HG02973 (cell line): ENCODE data around the gene MTHFD1L.
"Not testable (repeated sequence)": the region's sequence is repeated elsewhere in the genome, so short reads cannot be mapped to it uniquely, and the experiment has no call there.

ENCODE experiments used
- ATAC-seq: cut with Tn5 transposase; IDR thresholded peaks from one replicate; pipeline ENCODE4 v1.9.1; 2021; ENCODE audit warnings: moderate library complexity; ENCODE audit not compliant: unreplicated experiment

MTHFD1L gene

DNA sequence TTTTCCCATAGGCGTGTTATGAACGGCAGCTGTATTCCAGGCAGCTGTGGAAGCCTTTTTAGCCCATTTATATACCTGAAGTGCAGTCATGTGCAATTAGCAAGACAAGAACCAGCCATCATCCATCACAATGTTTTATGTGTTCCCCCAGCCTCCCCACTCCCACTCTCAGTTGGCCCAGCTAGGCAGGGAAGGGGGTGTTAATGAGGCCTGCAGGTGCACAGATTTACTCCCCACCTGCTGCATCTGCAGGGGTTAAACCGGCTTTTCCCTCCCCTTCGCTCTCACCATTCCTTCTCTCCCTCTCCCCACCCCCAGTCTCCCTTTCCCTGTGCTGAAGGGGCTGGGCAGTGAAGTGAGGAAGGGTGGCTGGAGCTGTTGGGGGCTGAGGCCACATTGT lies 224.5 kb downstream of the MTHFD1L start:
- ATAC-seq: no peak

DNA sequence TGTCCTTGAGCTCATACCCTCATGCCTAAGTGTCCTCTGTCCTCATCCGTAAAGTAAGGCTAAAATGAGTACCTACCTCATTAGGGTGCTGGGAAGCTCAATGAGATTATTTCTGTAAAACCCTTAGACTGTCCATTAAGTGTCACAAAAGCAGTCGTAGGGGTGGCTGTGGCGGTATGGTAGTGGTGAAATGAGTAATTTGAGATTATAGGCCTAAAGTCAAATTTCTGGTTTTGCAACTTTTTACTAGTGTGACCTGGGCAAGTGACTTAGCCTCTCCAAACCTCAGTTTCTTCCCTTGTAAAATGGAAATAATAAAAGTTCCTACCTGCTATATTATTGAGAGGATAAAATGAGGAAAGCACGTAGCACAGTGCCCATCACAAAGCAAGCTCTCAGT lies 226.1 kb downstream of the MTHFD1L start:
- ATAC-seq: no peak

DNA sequence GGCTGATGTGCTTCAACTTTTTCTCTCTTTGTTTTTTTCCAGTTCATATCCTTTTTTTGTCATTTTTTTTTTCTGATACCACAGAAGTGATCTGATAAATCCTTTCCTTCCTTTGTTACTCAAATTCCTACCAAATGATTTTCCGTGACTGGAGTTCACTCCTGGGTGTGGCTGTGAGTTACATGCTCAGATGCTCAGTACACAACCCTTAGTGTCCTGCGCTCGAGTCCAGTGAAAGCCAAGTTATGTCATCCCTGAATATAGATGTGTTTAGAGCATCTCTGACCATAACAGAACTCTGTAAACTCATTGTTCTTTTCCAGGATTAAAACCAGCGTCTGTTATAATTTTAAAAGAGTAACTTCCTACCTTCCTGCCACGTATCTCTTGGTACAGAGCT lies 227.1 kb downstream of the MTHFD1L start:
- no peak for ATAC-seq

DNA sequence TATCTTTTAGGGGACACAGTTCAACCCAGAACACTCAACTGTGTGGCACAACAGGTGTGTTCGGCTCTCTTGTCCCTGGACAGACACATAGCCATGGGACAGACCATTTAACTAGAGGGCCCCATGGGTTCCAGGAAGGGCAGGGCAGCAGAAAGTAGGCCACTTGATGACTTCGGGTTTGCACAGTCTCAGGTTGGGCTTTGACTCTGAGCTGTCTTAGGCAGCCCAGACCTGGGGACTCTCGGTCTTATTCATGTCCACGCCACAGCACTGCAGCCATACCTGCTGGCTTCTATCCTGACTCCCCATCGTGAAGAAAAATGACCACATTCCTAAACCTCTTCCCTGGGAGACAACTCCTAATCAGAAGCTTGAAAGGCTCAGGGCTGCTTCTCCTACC lies 228.2 kb downstream of the MTHFD1L start:
- ATAC-seq: no peak

DNA sequence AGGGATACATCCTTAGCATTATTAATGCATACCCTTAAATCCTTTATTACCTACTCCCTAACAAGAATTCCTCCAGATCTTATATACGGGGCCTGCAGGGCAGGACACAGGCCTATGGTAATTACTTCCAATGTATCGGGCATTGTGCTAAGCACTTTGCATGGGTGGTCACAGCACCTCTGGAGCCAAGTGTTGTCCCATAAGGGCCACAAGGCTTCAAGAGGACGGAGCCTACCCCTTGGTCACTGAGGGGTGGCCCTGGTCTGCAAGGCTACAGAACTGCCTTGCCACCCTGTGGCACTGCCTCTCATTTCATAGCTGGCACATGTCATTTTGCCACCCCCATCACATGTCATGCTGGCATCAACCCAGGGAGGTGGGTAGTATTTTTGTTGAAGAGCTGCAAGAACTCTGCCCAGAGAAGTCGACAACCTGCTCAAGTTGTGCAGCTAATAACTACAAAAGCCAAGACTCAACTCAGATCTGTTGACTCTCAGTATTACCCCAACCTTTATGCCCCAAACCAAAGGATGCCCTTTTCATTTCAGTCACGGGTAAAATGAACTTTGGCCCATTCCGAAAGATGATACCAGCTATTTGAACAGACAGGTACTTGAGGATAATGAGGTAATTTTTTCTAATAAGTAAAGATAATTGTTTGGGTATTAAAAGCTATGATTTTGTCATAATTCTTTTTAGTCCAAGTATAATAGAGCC lies 230.2 kb downstream of the MTHFD1L start:
- ATAC-seq: no peak

DNA sequence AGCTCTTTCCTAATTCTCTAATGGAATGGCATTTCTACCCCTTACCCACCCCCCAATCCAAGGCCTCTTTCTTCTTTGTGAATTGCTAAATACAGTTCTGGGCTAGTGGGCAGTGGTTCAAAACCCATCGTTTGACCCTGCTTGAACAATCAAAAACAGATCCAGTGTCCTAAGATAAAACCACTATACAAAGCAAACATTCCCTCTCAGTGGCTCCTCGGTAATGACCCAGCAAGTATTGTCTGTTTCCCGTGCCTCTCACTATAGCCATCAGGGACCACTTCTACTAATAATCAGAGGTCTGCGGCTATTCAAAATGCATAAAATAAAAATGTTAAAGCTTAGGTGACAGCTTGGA lies 230.7 kb downstream of the MTHFD1L start:
- no peak for ATAC-seq

DNA sequence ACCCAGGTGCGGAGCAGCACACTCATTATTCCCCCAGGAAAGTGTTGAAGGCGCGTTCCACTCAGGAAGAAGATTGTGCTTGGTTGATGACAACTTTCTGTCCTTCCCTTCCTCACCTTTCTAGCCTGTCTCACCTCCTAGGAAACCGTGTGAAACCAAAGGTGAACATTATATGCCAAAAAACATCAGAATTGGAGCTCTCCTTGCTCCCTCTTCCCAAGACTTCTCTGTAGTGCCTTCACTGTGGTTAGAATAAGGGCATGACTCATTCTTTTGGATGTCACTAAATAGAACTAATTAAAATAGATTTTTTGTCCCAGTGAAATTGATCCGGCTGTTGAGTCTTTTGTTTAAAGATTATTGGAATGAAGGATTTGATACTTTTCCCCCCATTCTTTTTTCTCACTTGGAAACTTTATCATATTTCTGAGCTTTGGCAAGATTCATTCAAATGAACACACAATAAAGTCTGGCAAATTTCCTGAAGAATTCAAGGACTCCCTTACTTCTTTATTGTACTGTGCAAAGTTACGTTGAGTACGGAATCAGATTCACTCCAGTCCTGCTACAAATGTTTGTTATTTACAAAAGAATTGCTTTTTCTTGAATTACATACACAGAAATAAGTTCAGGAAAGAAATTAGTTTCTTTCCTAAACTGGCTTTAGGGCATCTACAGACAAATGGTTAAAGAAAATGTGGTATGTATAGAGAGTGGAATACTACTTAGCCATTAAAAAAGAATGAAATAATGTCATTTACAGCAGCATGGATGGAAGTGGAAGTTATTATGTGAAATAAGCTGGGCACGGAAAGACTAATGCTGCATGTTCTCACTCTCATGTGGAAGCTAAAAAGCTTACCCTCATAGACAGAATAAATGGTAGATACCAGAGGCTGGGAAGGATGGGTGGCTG lies 231.4 kb downstream of the MTHFD1L start:
- no peak for ATAC-seq

DNA sequence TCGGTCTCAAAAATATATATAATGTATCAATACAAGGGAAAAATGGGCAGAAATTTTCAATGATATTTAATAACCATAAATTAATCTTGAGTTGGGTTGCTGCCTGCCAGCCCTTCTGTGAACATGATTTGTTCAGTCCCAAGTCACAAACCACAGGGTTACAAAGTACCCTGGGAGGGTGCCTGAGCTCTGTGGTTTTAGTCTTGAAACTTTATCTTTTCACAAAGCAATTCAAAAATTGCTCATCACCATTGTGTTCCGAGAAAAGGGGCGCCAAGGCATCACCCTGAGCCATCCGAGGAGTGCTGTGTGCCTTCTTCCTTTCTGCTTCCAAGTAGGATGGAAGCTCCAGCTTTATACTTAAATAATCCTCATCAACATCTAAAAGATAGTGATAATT lies 232.7 kb downstream of the MTHFD1L start:
- no peak for ATAC-seq

DNA sequence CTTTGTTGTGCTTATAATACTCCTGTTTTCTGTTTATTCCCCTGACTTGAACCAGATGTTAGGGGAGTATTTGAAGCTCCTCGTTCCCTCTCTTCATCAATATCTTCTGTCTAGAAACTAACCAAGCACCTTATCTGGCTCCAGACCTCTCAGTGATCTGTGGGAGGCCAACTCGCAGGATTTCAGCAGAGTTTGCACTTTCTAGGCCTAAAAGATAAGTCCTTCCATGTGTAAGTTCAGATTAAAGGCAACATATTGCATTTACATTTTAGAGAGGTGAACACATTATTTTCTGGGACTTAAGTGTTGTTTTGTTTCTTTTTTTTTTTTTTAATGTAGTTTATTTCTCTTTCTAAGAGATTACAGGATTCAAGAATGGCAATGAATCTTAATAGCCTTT lies 234.8 kb downstream of the MTHFD1L start:
- ATAC-seq: no peak

DNA sequence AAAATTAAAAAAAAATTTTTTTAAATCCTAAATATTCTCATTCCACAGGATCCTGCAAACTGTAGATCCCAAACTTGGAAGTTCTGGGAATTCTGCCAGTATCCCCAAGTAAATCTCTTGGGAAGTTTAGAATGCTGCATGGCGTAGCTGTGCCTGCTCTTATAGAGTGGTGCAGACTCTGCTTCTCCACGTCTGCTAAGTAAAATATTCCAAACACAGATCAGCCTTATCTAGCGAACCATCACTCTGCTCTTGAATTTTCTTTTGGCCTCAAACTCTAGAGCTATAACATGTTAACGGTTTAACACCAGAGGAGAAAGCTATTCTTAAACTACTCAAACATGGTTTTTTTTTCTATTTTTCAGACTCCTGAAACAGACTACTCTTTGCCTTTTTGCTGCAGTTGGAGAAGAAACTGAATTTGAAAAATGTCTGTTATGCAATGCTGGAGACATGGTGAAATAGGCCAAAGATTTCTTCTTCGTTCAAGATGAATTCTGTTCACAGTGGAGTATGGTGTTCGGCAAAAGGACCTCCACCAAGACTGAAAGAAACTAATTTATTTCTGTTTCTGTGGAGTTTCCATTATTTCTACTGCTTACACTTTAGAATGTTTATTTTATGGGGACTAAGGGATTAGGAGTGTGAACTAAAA lies 235.8 kb downstream of the MTHFD1L start:
- no peak for ATAC-seq

DNA sequence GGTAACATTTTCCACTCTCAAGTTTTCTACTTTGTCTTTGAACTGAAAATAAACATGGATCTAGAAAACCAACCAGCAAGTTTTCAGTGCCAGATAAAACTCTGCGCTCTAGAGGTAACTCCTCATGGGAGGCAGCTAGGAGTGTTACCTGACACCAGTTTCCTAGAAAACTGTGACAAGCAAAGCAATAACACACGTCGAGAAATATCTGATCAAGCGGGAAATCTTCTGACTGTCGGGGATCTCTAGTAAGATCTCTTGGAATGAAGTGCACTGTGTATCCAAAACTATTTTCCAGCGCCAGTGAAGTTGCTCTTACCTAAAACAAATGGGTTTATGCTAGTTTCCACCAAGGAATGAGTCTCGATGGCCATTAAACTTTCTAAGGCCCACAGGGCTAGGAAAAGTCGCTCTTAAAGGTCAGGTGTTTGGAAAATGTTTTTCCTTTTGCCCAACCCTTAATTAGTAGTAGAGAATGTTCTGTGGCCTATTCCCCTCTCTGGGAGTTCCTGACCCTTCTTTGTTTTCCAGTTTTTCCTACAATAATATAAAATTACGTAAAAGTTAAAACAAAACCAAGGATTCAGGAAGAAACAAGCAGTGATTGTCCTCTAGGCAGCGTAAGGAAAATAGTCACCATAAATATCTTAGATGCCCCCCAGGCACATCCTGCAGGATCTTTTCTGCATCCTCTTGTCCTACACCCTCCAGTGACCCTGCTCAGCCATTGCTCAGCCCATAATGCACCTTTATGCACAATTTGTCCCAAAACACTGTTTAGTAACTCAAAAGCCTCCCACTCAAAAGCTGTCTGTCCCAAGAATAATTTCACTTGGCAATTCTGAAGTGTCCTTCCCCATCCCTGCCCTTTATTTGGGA lies 236.6 kb downstream of the MTHFD1L start:
- no peak for ATAC-seq

DNA sequence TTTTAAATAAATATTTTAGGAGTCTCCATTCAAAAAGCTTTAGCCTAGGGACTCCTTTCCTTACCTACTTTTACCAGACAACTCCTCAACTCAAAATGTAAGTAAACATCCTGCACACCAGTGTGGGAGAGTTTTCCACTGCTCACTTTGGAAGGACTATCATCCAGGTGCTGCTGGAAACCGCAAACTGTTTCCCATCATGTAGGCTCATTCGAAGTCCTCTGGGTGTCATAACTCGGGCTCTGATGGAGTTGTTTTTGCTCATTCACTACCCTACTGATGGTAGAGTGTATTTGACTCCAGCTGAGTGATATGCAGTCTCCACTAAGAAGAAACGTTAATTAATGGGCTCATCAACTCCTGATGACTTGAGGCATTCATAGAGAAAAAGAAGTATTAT lies 237.8 kb downstream of the MTHFD1L start:
- no peak for ATAC-seq

DNA sequence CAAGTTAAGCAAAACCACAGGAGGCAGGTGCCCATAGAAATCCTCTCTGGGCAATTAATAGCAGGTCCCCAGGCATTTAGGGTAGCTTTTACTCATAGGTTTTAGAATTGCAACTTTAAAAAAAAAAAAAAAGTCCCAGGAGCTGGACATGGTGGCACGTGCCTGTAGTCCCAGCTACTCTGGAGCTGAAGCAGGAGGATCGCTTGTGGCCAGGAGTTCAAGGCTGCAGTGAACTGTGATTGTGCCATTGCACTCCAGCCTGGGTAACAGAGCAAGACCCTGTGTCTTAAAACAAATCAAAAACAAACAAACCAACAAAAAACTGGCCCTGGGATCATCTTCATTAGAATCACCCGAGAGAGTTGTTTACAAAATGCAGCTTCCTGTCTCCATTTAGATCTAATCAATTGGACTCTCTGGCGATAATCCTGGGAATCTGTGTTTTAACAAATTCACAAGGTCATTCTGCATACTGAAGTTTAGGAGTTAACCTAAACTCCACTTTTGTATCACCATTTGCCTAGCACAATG lies 242.5 kb downstream of the MTHFD1L start:
- ATAC-seq: no peak

DNA sequence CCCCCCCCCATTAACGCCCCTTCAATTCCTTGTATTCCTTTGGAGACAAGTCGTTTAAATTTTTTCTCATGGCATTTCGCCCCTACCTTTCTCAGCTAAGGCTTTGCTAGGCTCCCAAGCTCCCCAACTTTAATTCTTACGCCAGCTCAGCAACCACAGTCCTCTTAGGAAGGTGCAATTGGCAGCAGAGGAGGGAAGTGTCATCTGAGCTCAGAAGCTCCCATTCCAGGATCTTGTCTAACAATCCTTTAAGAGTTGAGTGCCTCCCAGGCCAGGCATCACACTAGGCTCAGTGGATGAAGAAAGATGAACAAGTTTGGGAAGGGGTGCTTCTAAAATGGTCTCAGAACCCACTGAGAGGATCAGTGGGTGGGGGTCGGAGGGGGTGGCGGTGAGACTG lies 243.0 kb downstream of the MTHFD1L start:
- ATAC-seq: no peak

DNA sequence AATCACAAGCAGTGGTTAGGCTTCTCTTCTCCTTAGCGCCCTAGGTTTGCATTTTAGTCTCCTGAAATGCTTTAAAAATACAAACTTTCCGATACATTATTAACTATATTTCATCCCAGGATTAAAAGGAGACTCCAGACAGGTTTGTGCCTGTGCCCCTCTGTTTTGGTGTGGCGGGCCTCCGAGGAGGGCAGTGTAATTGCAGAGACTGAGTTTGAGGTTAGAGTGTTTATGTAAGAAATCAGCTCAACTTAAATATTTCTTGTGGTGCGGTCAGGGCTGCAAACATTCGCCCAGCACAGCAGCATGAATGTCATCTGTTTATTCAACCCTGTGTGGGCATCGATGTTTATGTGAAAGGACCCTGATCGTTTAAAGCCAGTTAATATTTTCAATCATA lies 243.9 kb downstream of the MTHFD1L start:
- no peak for ATAC-seq

DNA sequence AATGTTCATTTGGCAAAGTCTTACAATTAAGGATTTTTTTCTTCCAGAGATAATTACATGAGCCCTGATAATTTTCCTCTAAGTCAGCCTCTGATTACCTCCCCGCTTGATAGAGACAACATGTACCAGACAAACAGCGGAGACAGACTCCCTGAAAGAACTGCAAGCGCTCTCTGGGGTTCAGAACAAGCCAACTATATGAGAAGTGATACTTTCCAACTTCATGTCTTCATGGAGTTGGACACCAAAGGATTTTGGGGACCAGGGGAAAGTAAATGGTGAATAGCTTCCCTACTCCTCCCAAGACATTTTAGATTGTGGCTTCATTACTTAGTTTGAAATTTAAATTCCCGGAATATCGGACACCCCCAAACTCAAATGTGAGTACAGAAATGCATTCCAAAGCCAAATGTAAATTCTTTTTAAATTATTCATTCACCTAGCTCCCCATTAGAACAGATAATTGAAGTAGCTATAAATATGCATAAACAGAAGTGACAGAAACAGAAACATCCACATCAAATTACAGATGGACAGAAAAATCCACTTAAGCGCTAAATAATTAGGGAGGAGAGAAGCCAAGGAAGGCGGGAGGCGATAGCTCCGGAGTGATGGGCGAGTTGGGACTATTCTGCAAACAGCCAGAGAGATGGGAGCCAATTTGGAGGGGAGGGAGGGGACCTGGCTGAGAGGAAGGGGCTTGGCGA lies 244.5 kb downstream of the MTHFD1L start:
- no peak for ATAC-seq

DNA sequence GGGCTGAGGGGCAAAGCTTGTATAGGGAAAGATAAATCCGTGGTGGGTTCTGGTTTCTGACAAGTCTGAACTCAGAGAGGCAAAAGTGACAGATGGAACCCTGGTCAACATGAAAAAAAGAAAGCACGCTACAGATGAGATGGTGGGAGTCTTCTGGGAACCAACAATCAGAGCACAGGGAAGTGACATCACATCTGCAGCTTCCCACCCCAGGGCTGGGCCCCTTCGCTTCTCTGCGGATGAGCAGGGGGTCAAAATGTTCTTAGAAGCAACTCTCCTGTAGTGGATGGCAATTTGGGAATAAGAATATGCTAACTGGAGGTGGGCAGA lies 245.0 kb downstream of the MTHFD1L start:
- no peak for ATAC-seq

DNA sequence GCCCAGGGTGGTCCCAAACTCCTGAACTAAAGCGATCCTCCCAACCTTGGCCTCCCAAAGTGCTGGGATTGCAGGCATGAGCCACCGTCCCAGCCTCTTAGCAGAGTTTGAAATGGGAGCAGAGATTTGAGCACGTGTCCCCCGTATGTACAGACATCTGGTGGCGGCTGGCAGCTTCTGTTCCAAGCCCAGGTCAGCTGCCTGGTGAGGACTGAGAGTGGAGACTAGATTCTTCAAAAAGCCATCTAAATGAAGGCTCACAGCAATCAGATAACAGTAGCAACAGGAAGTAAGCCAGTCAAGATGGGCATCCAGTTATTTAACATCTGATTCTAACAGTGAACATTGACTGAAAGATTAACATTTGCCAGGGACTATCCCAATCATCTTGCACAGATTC lies 246.2 kb downstream of the MTHFD1L start:
- no peak for ATAC-seq

DNA sequence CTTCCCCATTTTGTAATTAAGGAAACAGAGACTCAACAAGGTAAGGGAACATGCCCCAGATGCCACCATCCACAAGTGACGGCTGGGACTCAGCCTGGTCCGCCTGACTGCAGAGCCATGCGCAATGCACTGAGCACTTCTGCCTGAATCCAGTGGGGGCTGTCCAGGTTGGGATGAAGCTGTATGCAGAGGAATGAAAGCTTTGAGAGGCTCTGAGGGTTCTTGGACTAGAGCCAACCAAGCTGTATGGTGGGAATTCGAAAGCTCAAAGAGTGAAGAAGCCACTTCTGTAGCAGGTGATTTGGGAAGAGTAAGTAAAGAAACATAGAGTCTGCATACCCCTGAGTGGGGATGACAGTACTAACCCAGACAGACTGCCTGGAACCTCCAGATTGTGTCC lies 246.6 kb downstream of the MTHFD1L start:
- no peak for ATAC-seq

DNA sequence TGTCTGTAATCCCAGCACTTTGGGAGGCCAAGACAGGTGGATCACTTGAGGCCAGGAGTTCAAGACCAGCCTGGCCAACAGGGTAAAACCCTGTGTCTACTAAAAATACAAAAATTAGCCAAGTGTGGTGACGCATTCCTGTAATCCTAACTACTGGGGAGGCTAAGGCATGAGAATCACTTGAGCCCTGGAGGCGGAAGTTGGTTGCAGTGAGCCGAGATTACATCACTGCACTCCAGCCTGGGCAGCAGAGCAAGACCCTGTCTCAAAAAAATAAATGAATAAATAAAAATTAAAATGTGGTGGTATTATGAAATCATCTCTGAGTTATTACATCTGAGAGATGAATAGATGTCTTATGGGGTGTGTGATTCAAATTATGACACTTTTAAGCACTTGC lies 247.4 kb downstream of the MTHFD1L start:
- not testable (repeated sequence) for ATAC-seq
